Stimulated activated CD4-positive, alpha-beta T cell treated with anti-CD3 and anti-CD28 coated beads, Interleukin-4, amount 100 ng/mL, for 1 hour (primary cell): ENCODE data around the gene LPA.
A peak's percentile ranks its signal among the peaks of the same experiment; 100 is the strongest.
"Not testable (repeated sequence)": the region's sequence is repeated elsewhere in the genome, so short reads cannot be mapped to it uniquely, and the experiment has no call there.

Experiments
- DNase-seq: peaks from one replicate; pipeline ENCODE4 v3.0.0-alpha.2; 2020

LPA gene, protein sequence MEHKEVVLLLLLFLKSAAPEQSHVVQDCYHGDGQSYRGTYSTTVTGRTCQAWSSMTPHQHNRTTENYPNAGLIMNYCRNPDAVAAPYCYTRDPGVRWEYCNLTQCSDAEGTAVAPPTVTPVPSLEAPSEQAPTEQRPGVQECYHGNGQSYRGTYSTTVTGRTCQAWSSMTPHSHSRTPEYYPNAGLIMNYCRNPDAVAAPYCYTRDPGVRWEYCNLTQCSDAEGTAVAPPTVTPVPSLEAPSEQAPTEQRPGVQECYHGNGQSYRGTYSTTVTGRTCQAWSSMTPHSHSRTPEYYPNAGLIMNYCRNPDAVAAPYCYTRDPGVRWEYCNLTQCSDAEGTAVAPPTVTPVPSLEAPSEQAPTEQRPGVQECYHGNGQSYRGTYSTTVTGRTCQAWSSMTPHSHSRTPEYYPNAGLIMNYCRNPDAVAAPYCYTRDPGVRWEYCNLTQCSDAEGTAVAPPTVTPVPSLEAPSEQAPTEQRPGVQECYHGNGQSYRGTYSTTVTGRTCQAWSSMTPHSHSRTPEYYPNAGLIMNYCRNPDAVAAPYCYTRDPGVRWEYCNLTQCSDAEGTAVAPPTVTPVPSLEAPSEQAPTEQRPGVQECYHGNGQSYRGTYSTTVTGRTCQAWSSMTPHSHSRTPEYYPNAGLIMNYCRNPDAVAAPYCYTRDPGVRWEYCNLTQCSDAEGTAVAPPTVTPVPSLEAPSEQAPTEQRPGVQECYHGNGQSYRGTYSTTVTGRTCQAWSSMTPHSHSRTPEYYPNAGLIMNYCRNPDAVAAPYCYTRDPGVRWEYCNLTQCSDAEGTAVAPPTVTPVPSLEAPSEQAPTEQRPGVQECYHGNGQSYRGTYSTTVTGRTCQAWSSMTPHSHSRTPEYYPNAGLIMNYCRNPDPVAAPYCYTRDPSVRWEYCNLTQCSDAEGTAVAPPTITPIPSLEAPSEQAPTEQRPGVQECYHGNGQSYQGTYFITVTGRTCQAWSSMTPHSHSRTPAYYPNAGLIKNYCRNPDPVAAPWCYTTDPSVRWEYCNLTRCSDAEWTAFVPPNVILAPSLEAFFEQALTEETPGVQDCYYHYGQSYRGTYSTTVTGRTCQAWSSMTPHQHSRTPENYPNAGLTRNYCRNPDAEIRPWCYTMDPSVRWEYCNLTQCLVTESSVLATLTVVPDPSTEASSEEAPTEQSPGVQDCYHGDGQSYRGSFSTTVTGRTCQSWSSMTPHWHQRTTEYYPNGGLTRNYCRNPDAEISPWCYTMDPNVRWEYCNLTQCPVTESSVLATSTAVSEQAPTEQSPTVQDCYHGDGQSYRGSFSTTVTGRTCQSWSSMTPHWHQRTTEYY (N-terminal part only)

DNA sequence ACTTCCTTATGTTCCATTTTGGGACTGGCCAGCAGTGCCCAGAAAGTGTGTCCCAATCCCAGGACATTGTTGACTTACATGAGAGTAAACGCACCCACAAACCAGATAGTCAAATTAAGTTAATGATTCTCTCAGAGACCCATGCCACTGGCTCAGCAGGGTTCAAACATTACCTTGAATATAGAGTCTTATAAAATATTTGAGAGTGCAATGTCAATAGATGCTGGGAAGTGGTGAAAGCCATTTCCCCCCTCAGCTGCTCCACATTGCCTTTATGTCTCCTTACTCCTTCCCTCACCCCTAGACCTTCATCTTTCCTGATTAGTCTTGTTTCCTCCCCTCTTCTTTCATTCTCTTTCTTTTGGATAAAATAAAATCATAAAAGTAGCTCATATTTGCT is at the start of gene LPA:
LPA (minus strand) TSS at position 78 of the 400 bp plus-strand sequence; CDS start at position 17, 61 bp downstream.
- not testable (repeated sequence) for DNase-seq

DNA sequence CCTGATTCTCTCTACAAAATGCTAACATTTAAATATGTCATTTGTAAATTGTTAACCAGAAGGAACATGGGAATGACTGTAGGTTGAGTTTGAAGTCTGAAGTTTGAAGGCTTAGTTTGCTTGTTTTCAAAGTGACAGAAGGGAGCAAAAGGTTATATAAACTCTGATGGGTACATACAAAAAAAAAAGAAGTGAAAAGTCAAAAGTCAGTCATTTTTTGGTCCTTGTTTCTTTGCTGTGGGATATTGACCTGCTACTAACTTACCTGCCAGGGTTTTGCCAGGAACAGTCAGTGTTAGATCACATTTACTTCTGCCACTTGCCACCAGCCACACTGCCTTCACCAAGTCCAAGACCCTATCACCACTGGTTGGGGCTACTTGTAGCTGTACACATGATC is 44.9 kb upstream of the LPA start:
- DNase-seq: not testable (repeated sequence)

DNA sequence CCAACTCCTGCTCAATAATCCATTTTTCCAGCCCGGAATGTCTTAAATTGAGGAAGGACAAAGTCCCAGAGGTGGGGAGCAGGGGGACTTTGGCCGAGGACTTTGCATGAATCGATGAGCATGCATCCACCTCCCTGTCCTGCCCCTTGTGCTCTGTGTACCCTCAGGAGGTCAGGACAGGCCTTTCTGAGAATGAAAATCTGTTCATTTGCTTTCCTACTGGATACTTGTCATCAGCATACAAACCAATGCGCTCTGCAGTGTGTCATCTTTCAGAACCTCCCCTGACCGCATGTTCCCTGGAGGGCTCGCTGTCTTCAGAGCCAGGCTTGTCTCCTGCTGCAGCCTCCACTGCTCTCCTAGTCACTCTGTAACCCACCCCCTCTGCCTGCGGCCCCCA is 40.6 kb upstream of the LPA start:
- DNase-seq: not testable (repeated sequence)

DNA sequence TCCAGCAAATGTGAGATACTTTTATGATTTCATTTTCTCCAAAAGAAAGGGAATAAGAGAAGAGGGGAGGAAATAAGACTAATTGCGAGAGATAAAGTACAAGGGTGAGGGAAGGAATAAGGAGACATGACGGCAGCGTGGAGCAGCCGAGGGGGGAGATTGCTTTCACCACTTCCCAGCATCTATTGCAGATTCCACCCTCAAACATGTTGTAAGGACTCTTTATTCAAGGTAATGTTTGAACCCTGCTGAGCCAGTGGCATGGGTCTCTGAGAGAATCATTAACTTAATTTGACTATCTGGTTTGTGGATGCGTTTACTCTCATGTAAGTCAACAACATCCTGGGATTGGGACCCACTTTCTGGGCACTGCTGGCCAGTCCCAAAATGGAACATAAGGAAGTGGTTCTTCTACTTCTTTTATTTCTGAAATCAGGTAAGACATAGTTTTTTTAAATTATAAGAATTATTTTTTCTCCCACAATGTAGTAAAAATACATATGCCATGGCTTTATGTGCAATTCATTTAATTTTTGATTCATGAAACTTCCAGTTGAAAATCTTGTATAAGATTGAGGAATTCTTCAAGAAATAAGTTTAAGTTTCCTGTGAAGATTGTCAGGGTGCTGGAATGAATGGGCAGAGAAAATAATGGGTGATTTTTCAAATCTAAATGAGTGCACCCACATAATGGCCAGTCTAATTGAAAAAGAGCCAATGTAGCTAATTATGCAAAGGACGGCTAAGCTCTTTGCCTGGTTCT is 38.0 kb upstream of the LPA start, which contains the start of gene PLG:
PLG (plus strand) TSS at position 327 of the 763 bp plus-strand sequence; CDS start at position 388, 61 bp downstream.
- DNase-seq: not testable (repeated sequence)

DNA sequence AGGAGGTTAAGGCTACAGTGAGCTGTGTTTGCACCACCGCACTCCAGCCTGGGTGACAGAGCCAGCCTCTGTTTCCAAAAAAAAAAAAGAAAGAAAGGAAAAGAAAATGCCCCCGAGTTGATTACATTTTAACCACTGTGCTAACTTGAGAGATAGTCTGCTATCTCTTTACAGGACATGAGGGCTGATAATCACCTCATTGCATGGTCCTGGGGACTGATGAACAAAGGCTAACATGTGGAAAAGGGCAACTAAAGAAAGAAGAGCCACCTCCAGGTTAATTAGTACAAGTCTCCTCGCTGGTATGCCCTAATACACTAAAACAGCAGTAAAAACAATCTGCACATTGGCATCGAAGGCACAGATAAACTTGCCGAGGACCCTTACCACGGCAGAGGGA is 33.8 kb upstream of the LPA start:
- DNase-seq: no peak

DNA sequence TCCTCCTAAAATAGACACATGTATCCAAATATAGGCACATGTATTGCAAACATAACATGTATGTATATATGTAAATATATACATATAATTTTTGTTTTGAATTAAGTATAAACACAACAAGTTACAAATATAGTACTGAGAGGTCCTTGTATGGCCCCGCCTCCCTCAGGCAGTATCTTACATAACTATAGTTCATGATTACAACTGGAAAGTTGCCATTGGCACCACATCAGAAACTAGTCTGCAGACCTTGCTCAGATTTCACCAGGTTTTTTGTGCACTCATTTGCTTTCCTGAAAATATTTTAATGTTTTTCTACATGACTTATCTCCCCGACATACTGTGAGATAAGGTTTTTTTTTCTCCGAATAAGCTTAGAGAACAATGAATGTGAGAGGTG is 32.8 kb upstream of the LPA start:
- DNase-seq: not testable (repeated sequence)

DNA sequence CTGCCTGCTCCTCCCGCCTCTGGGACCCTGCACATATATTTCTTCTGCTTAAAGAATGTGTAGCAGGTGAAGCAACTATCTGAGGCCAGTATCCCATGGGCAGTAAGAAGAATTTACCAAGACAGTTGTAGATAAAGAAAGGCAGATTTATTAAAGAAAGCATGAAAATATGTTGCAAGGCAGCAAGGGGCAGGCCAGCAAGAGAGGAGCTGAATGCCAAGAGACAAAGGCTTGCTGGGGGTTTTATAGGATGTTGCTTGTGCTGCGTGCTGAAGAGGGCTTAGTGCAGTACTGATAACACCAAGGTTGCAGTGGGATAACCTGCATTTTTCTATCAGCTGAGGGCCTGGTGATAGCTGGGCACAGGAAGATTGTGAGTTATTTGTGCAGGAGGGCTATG is 31.5 kb upstream of the LPA start:
- DNase-seq: not testable (repeated sequence)

DNA sequence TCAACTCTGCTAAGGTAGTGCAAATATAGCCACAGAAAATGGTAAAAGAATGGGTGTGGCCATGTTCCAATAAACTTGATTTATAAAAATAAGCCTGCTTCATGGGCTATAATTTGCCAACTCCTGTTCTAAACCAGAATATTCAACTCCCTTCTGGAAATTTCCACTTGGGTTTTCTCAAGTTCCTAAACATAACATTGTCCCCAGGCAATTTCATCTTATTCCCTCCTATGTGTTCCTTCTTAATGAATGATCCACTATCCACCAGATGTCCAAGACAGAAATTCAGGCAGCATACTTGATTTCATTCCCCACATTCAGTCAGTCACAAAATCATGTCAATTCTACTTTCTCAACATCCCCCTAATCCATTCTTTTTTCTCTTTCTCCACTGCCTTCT is 30.9 kb upstream of the LPA start:
- not testable (repeated sequence) for DNase-seq

DNA sequence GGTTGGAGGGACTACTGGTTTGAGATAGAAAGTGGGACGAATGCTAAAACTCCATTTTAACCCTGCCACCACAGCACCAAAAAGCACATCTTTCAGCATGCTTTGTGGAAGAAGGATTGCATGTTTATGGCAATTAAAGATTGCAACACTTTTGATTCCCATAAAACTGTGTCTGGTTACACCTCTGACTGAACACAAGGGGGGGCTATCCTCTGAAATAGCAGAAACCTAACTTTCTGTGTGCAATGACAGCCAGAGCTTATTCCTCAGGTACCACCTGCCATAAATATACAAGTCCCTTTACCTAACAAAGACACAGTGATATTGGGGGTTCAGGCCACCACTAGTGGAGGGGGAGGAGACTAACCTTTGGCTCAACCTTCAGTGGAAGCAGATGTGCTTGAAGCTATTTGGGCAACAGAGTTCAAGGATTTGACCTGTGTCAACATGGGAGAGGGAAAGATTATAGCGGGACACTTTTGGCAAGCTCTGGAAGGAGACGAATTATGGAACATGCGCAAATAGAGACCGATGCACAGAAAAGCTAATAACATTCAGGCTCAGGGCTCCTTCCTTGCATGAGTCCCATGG is 28.4 kb upstream of the LPA start:
- no peak for DNase-seq

DNA sequence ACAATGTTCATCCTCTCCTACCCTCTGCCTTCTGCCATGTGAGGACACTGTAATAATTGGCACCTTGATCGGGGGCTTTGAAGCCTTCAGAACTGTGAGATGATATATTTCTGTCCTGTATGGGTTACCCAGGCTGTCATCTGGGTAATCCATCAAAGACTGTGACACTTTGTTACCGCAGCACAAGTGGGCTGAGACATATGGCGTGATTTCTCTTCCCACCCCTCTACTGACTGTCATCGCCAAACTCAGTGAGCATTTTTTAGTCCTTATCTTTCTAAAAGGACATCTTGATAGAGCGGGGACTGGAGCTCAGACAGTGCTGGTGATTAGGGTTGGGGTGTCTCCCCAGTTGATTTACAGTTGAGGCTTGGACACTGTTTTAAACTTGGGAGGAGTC is 27.5 kb upstream of the LPA start:
- no peak for DNase-seq

DNA sequence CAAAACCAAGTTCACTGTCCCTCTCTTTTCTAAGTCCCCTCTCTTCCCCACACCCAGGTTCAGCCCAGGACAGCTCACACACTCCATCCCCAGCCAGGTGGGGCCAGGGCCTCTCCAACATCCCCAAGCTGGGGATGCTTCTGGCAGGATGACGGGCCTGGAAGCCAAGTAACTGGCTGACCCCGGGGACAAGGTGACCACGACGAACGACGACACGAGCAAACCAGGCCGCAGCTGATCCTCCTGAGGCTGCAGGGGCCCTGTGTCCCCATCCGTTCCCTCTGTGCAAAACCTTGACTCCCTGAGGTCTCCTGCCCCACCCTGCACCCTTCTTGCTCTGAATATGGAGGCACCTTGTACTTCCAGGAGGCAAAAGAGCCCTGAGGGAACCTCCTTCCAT is 26.4 kb upstream of the LPA start:
- no peak for DNase-seq

DNA sequence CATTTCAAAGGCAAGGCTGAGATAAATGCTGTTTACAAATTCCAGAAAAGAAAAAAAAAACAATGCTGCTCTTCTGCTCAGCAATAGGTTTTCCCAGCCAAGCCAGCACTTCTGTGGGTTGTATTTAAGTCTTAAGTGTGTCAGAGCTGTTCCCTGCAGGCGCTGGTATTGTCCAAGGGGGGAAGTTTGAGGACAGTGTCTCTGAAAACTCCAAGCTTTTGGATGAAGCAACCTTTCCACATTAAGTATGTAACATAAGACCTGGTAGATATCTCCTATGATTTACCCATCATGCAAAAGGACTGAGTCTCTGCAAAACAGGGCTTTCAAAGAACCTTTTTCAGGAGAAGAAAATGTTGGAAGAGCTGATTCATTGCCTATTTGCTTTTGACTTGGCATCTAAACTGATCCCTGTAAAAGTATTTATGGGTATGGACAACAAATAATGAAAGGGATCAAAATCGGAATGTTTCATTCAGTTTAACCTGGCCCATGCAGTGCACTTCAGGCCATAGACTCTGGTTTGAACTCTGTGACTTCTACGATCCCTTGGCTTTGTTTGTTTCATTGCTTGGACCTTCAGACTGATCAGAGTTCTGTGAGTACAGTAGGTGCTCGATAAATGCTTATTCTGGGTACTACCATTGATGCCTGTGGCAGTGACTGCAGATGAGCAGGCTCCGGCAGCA is 21.8 kb upstream of the LPA start:
- no peak for DNase-seq

DNA sequence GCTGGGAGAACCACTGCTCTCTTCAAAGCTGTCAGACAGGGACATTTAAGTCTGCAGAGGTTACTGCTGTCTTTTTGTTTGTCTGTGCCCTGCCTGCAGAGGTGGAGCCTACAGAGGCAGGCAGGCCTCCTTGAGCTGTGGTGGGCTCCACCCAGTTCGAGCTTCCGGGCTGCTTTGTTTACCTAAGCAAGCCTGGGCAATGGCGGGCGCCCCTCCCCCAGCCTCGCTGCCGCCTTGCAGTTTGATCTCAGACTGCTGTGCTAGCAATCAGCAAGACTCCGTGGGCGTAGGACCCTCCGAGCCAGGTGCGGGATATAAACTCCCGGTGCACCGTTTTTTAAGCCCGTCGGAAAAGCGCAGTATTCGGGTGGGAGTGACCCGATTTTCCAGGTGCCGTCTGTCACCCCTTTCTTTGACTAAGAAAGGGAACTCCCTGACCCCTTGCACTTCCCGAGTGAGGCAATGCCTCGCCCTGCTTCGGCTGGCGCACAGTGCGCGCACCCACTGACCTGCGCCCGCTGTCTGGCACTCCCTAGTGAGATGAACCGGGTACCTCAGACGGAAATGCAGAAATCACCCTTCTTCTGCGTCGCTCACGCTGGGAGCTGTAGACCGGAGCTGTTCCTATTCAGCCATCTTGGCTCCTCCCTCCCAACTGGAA is 21.2 kb upstream of the LPA start:
- not testable (repeated sequence) for DNase-seq

DNA sequence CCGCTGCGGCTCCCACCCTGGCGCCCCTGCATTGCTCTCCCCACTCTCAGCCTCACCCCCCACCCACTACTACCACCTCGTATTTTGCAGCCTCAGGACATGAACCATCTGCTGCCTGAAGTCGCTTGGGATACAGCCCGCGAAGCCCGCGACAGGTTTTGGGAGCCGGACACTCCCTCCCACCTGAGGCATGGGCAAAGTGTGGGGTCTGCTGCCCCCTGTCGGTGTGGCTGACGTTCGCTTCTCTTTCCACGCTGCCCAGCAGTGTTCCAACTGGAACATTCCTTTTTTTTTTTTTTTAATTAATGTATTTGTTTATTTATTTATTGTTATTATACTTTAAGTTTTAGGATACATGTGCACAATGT is 15.3 kb upstream of the LPA start:
- DNase-seq: no peak

DNA sequence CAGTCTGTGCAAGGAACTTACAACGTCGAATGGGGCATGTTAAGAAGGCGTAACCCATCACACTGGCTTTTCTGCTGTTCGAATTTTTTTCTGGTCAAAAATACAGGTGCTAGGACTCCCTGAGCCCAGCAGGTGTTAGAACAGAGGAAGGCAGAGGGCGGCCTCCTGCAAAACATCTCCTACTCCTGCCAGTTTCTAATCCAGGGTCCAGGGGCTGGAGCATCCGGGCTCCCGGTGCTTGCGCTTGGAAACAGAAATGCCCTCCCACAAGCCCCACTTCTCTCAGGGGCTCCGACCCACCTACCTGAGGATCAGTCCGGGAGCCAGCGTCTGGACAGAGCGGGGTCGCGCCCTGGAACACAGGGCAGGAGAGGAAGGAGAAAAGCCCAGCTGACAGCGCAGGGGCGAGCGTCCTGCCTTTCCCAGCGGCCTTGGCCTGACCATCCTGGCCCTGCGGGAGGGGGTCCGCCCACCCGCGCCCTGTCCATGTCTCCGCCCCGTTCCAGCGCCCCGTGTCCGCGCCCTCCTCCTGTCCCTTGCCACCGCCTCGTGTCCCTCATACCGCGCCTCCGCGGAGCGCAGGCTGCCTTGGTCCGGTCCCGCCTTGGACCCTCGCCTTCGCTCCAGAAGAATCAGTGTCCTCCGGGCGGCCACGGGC is 14.8 kb upstream of the LPA start:
- DNase-seq: no peak

DNA sequence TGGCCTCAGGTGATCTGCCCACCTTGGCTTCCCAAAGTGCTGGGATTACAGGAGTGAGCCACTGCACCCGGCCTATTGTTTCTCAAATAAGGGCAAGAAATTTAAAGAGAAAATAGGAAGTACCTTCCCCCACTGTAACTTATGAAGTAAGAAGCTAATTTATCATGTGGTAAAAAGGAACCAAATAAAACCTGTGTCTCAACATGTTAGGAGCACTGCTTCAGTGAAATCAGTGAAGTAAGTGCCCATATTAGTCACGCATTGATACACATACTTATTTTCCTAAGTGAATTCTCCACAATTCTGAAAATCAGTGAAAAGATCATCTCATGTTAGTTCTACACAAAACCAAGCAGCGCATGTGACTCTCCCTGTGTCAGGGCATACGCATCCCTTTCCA is 14.2 kb upstream of the LPA start:
- DNase-seq: no peak

DNA sequence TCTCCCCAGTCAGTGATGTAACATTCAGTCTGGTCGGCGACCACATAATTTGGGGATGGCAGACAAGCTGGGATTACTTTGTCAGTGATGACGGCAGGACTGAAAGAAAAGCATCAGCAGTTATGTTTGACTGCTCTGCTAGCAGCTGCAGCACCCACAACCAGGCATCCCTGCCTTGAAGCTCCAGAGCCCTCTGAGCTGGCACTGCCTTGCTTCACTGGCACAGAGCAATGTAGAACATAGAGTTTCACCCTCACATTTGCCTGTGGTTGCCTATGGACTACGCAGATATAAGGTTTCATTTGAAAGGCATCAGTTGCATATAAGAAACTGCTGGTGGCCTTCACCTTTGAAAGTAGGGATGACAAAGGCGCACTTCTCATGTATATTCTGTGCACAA is 12.3 kb upstream of the LPA start:
- DNase-seq: not testable (repeated sequence)

DNA sequence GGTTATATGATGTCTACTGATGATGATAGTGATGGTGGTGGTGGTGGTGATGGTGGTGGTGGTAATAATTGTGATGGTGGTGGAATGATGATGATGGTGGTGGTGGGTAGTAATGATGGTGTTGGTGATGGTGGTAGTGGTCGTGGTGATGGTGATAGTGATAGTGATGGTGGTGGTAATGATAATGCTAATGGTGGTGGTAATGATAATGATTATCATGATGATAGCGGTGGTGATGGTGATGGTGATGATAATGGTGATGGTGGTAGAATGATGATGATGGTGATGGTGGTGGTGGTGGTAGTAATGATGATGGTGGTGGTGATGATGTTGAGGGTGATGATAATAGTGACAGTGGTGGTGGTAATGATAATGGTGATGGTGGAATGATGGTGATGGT is 4.5 kb upstream of the LPA start:
- DNase-seq: no peak

DNA sequence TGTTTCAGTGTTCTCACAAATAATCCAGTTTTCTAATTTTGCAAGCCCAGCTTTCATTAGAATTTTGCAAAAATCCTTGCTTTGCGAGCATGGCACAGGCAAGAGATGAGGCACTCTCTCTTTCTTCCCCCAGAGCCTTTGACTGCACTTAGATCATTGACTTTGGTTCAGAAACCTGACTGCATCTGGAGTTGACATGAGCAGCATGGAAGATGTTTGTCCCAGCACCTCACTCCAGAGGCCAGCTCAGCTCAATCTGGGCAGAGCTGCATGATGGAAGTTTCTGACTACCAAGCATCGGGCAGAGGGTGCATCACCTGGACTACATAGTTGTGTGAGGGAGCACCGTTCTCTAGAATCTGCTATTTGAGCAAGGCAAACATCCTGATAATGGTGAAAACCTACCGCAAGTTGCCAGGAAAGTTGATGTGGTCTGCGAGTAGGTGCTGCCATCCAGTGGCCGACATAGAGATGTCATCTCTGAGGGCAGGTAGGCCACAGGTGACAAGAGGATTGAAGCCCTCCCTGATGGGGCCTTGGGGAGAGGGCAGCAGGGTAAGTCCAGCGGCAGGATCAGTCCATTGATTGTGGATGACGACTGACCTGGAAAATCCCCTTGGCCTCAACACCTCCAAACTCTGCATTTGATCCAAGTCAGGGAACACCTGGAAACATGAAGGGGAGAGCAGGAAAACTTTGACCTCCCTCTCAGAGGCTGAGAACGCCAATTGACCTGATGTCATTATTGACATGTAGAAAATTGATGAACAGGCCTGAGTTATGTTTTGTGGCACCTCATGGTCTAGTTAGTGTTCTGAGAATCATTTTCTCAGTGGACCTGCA is 3.8 kb upstream of the LPA start:
- DNase-seq: peak; percentile 22
